ENCODE measurements around the gene CDH13.

DNA sequence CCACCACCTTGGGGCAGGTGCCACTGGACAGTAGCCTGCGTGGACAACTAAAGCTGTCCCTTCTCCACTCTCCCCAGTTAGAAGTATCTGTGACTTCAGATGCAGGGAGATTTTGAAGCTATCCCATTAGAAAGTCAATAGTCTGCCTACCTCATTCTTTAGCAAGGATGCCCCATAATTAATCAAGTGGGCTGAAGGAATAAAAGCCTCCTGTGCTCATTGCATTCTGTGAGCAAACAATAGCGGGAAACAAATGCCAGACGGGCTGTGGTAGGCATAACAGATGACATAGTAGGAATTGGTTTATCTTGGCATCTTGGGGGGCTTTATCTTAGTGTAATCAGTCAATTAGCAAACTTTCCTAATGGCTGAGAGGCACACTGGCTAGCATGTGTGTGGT is 1084.3 kb downstream of the CDH13 start:
- TF ChIP-seq, protein P1, sequence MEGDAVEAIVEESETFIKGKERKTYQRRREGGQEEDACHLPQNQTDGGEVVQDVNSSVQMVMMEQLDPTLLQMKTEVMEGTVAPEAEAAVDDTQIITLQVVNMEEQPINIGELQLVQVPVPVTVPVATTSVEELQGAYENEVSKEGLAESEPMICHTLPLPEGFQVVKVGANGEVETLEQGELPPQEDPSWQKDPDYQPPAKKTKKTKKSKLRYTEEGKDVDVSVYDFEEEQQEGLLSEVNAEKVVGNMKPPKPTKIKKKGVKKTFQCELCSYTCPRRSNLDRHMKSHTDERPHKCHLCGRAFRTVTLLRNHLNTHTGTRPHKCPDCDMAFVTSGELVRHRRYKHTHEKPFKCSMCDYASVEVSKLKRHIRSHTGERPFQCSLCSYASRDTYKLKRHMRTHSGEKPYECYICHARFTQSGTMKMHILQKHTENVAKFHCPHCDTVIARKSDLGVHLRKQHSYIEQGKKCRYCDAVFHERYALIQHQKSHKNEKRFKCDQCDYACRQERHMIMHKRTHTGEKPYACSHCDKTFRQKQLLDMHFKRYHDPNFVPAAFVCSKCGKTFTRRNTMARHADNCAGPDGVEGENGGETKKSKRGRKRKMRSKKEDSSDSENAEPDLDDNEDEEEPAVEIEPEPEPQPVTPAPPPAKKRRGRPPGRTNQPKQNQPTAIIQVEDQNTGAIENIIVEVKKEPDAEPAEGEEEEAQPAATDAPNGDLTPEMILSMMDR (IDR thresholded peaks at IDR 0.05): no peak
- no peak for TF ChIP-seq EP300 (IDR thresholded peaks at IDR 0.05)
